H1 (cell line): Measurements from ENCODE around the gene OS9. TPM values are rescaled to one million over a fixed set of nuclear protein-coding genes. Genes with fewer than 3 reads are reported as not detected.

Source experiments
- CTCF ChIA-PET: fragments of 300-600 bp; sonication (Branson Sonifier 250); formaldehyde crosslinking; loops from one replicate; lab custom pipeline; 2021; ENCODE audit not compliant: partially characterized antibody; lab: Charles Lee
- POLR2A ChIA-PET: fragments of 300-600 bp; sonication (Branson Sonifier 250); formaldehyde crosslinking; loops from one replicate; lab custom pipeline; 2021; ENCODE audit warnings: inconsistent platforms; ENCODE audit not compliant: partially characterized antibody; lab: Charles Lee
- DNase-seq, 2 experiments: peaks; one replicate each; pipeline versions ENCODE4 v3.0.0 to v3.0.0-alpha.2; 2010 to 2022; ENCODE audit warnings: low spot score in 2 of 2, low read depth in 1 of 2, mixed read lengths in 1 of 2
- FAIRE-seq: peaks from 2 replicates; lab custom pipeline; 2011; peaks lifted over from hg19 to GRCh38; lab: Jason Lieb, UNC
- H2AFZ ChIP-seq: 2 replicates; pipeline ENCODE4 v1.8.1; 2012; ENCODE audit warnings: low read length, inconsistent platforms
- H2AK5ac ChIP-seq: 2 replicates; pipeline ENCODE4 v1.6.1; 2013; ENCODE audit warnings: low read depth, low read length
- H2BK120ac ChIP-seq: replicated peaks from 2 replicates; pipeline ENCODE3; 2013; ENCODE audit warnings: low read depth, low read length, inconsistent platforms
- H2BK12ac ChIP-seq: 2 replicates; pipeline ENCODE4 v1.6.1; 2013; ENCODE audit warnings: low read depth, low read length
- H2BK15ac ChIP-seq: 2 replicates; pipeline ENCODE4 v1.6.1; 2013; ENCODE audit warnings: low read length
- H2BK20ac ChIP-seq: 2 replicates; pipeline ENCODE4 v1.6.1; 2013; ENCODE audit warnings: low read length
- H2BK5ac ChIP-seq: 2 replicates; pipeline ENCODE4 v1.6.1; 2013; ENCODE audit warnings: low read depth, low read length
- H3K14ac ChIP-seq: 2 replicates; pipeline ENCODE4 v1.6.1; 2013; ENCODE audit warnings: inconsistent platforms; ENCODE audit not compliant: insufficient read length
- H3K18ac ChIP-seq: 2 replicates; pipeline ENCODE4 v1.6.1; 2013; ENCODE audit warnings: low read length; ENCODE audit errors: extremely low read depth
- H3K23ac ChIP-seq: 2 replicates; pipeline ENCODE4 v1.6.1; 2013; ENCODE audit warnings: inconsistent platforms; ENCODE audit not compliant: insufficient read length
- H3K23me2 ChIP-seq: 2 replicates; pipeline ENCODE4 v1.6.1; 2013; ENCODE audit warnings: low read depth, low read length
- H3K27ac ChIP-seq: 2 replicates; pipeline ENCODE4 v1.6.1; 2011; ENCODE audit warnings: low read depth, low read length, inconsistent platforms
- H3K27me3 ChIP-seq, 4 experiments: replicated peaks in 1 of 4; 1 replicate in 1 of 4; 2 replicates in 3 of 4; pipeline versions ENCODE4 v1.6.1 to v1.8.1; 2011 to 2013; ENCODE audit warnings: low read length in 3 of 4, mild to moderate bottlenecking in 3 of 4, inconsistent platforms in 2 of 4, mixed read lengths in 2 of 4, moderate library complexity in 1 of 4; ENCODE audit not compliant: control insufficient read depth in 3 of 4, insufficient read depth in 3 of 4; ENCODE audit errors: extremely low read depth in 1 of 4
- H3K36me3 ChIP-seq, 4 experiments: 2 replicates each; pipeline versions ENCODE4 v1.6.1 to v1.8.1; 2011 to 2013; ENCODE audit warnings: mild to moderate bottlenecking in 4 of 4, low read length in 3 of 4, moderate library complexity in 2 of 4, control low read depth in 1 of 4, inconsistent platforms in 1 of 4; ENCODE audit not compliant: insufficient read depth in 4 of 4, control insufficient read depth in 2 of 4
- H3K4ac ChIP-seq: replicated peaks from 2 replicates; pipeline ENCODE3; 2013; ENCODE audit warnings: low read length, low read depth, mixed read lengths, inconsistent platforms; ENCODE audit not compliant: insufficient read length
- H3K4me1 ChIP-seq, 4 experiments: replicated peaks in 1 of 4; 1 replicate in 1 of 4; 2 replicates in 3 of 4; pipeline versions ENCODE4 v1.6.1 to v1.8.1; 2011 to 2013; ENCODE audit warnings: low read length in 3 of 4, inconsistent platforms in 2 of 4, mixed read lengths in 1 of 4; ENCODE audit not compliant: insufficient read depth in 4 of 4, control insufficient read depth in 3 of 4
- H3K4me2 ChIP-seq, 2 experiments: 2 replicates each; pipeline versions ENCODE4 v1.6.1 to v1.8.1; 2011 to 2013; ENCODE audit warnings: low read depth in 2 of 2, low read length in 2 of 2, control low read depth in 1 of 2, inconsistent platforms in 1 of 2, mild to moderate bottlenecking in 1 of 2; ENCODE audit not compliant: insufficient read depth in 1 of 2
- H3K4me3 ChIP-seq, 4 experiments: fragments of 200-600, 300-600 bp in 1 of 4; sonication (generic), shearing (Covaris generic), sonication (Bioruptor Twin) in 1 of 4; 2 replicates each; pipeline versions ENCODE4 v1.5.1 to v1.8.1; 2011 to 2016; ENCODE audit warnings: low read length in 4 of 4, low read depth in 3 of 4, control low read depth in 2 of 4, inconsistent platforms in 2 of 4, mild to moderate bottlenecking in 2 of 4, mixed read lengths in 1 of 4, moderate library complexity in 1 of 4; ENCODE audit not compliant: insufficient read depth in 2 of 4; ENCODE audit errors: extremely low read depth in 1 of 4
- H3K56ac ChIP-seq: replicated peaks from 2 replicates; pipeline ENCODE3; 2013; ENCODE audit warnings: low read depth, mild to moderate bottlenecking, mixed read lengths, low read length, inconsistent platforms; ENCODE audit not compliant: insufficient read length
- H3K79me1 ChIP-seq: 2 replicates; pipeline ENCODE4 v1.6.1; 2013; ENCODE audit warnings: low read depth, low read length, control low read depth
- H3K79me2 ChIP-seq, 2 experiments: 2 replicates each; pipeline versions ENCODE4 v1.6.1 to v1.8.1; 2012 to 2013; ENCODE audit warnings: low read length in 2 of 2, mild to moderate bottlenecking in 2 of 2, inconsistent platforms in 1 of 2; ENCODE audit not compliant: insufficient read depth in 2 of 2, control insufficient read depth in 1 of 2
- H3K9ac ChIP-seq, 4 experiments: replicated peaks in 1 of 4; 1 replicate in 1 of 4; 2 replicates in 3 of 4; pipeline versions ENCODE4 v1.6.1 to v1.8.1; 2011 to 2013; ENCODE audit warnings: low read depth in 3 of 4, low read length in 3 of 4, control low read depth in 2 of 4, mild to moderate bottlenecking in 2 of 4, moderate library complexity in 2 of 4, inconsistent platforms in 1 of 4; ENCODE audit errors: extremely low read depth in 1 of 4
- H3K9me3 ChIP-seq, 2 experiments: 2 replicates each; pipeline versions ENCODE4 v1.6.1 to v1.8.1; 2012 to 2013; ENCODE audit warnings: mild to moderate bottlenecking in 2 of 2, moderate library complexity in 2 of 2, control low read depth in 1 of 2, inconsistent platforms in 1 of 2, low read depth in 1 of 2, low read length in 1 of 2, mixed read lengths in 1 of 2; ENCODE audit not compliant: insufficient read depth in 2 of 2
- H4K20me1 ChIP-seq, 2 experiments: replicated peaks in 1 of 2; 2 replicates each; pipeline versions ENCODE3 to v1.8.1; 2011 to 2013; ENCODE audit warnings: inconsistent platforms in 2 of 2, low read length in 2 of 2, mild to moderate bottlenecking in 1 of 2; ENCODE audit not compliant: insufficient read depth in 2 of 2, control insufficient read depth in 1 of 2
- H4K5ac ChIP-seq: 2 replicates; pipeline ENCODE4 v1.6.1; 2013; ENCODE audit warnings: low read length, low read depth, mixed read lengths, inconsistent platforms; ENCODE audit not compliant: insufficient read length
- H4K8ac ChIP-seq: 2 replicates; pipeline ENCODE4 v1.8.0; 2013; ENCODE audit warnings: mild to moderate bottlenecking, moderate library complexity, low read length, inconsistent platforms; ENCODE audit not compliant: insufficient read depth; ENCODE audit errors: extremely low read depth
- H4K91ac ChIP-seq: replicated peaks from 2 replicates; pipeline ENCODE3; 2013; ENCODE audit warnings: low read length, mixed read lengths, inconsistent platforms; ENCODE audit not compliant: insufficient read length
- BRCA1 ChIP-seq: IDR thresholded peaks from 2 replicates; pipeline ENCODE4 v1.6.1; 2012; ENCODE audit warnings: low read depth, low read length, improper control_type of control experiment
- CHD1 ChIP-seq: IDR thresholded peaks from 2 replicates; pipeline ENCODE4 v1.6.1; 2012; ENCODE audit warnings: low read depth, low read length, improper control_type of control experiment
- CTBP2 ChIP-seq: IDR thresholded peaks from 2 replicates; pipeline ENCODE4 v1.7.0; 2011; ENCODE audit warnings: borderline replicate concordance, mild to moderate bottlenecking, moderate library complexity, mixed read lengths, low read length; ENCODE audit not compliant: insufficient read depth, insufficient read length
- EGR1 ChIP-seq: IDR thresholded peaks from 2 replicates; pipeline ENCODE4 v1.6.1; 2011; ENCODE audit warnings: low read depth, low read length, borderline replicate concordance
- HDAC2 ChIP-seq, 2 experiments: fragments of 300-600 bp in 1 of 2; sonication (generic) in 1 of 2; IDR thresholded peaks; 2 replicates each; pipeline ENCODE4 v1.6.1; 2011 to 2012; ENCODE audit warnings: low read depth in 2 of 2, low read length in 2 of 2, mild to moderate bottlenecking in 2 of 2, moderate library complexity in 2 of 2, borderline replicate concordance in 1 of 2, inconsistent platforms in 1 of 2
- MAFK ChIP-seq: IDR thresholded peaks from 2 replicates; pipeline ENCODE4 v1.6.1; 2012; ENCODE audit warnings: low read depth, mild to moderate bottlenecking, improper control_type of control experiment, low read length
- POU5F1 ChIP-seq: IDR thresholded peaks from 2 replicates; pipeline ENCODE4 v1.6.1; 2011; ENCODE audit warnings: low read depth, mild to moderate bottlenecking, low read length, moderate library complexity
- SAP30 ChIP-seq: fragments of 300-600 bp; sonication (generic); IDR thresholded peaks from 2 replicates; pipeline ENCODE4 v1.7.1; 2012; ENCODE audit warnings: low read length, moderate library complexity, mild to moderate bottlenecking, inconsistent platforms; ENCODE audit not compliant: insufficient read depth, insufficient replicate concordance
- SIN3A ChIP-seq, 2 experiments: IDR thresholded peaks in 1 of 2; conservative IDR thresholded peaks in 1 of 2; 2 replicates each; pipeline ENCODE4 v1.6.1; 2011 to 2012; ENCODE audit warnings: low read length in 2 of 2, improper control_type of control experiment in 1 of 2, low read depth in 1 of 2, mild to moderate bottlenecking in 1 of 2
- SIX5 ChIP-seq: IDR thresholded peaks from 2 replicates; pipeline ENCODE4 v1.6.1; 2011; ENCODE audit warnings: mild to moderate bottlenecking, low read depth, low read length
- SRF ChIP-seq: IDR thresholded peaks from 2 replicates; pipeline ENCODE4 v1.6.1; 2011; ENCODE audit warnings: mild to moderate bottlenecking, low read depth, low read length, moderate library complexity
- TCF12 ChIP-seq: IDR thresholded peaks from 2 replicates; pipeline ENCODE4 v1.6.1; 2011; ENCODE audit warnings: low read depth, mild to moderate bottlenecking, low read length
- TEAD4 ChIP-seq: IDR thresholded peaks from 2 replicates; pipeline ENCODE4 v1.6.1; 2012; ENCODE audit warnings: low read depth, low read length, inconsistent platforms, mixed read lengths
- WGBS, 2 experiments: shearing (Covaris generic) in 1 of 2; methylation state at CpG; one replicate each; pipeline versions ENCODE4 v1.1.6 to v1.1.7; 2013 to 2015; ENCODE audit warnings: low lambda C conversion rate in 2 of 2, mixed read lengths in 2 of 2, inconsistent platforms in 1 of 2, low coverage in 1 of 2, missing lambda C conversion rate in 1 of 2; ENCODE audit not compliant: insufficient replicate concordance in 2 of 2, insufficient coverage in 1 of 2, insufficient read length in 1 of 2; ENCODE audit errors: extremely low coverage in 1 of 2, missing lambda C conversion rate in 1 of 2; 5-methylcytosine and 5-hydroxymethylcytosine counted together
- polyA plus RNA-seq, 7 experiments: library from polyadenylated mRNA; depleted of rRNA in 3 of 7; stranded (reverse) in 5 of 7; unstranded in 2 of 7; fragments of >200 nt in 5 of 7; fragments of 200-250 nt in 2 of 7; gene quantifications; 1 replicate in 5 of 7; 2 replicates in 1 of 7; 4 replicates in 1 of 7; pipeline versions ENCODE4 v1.2.1 to v1.2.3, GENCODE V29; 2011 to 2013; ENCODE audit warnings: missing spikeins in 2 of 7, mixed read lengths in 2 of 7
- total RNA-seq: library from RNA; stranded (reverse); fragmentation: NEBNext Ultra II Directional; extraction: Animal tissue kit (Norgen Biotek cat#: 25700); gene quantifications from 2 replicates; pipeline ENCODE4 v1.2.1, GENCODE V29; 2021

OS9 gene
- total and polyA plus RNA-seq, 2 of the 8 experiments (the other 6 are each of a cell fraction or from before 2014, with no cell fraction given) = 71.0 to 108 TPM

- Histone ChIP-seq H3K56ac (no peak overlapping the region), H3K27ac (no peak overlapping the region), H2AFZ (no peak overlapping the region), H3K79me1 (no peaks in the 10 kb centered on the region), H3K23ac (no peak overlapping the region), H3K4me3 (no peak overlapping the region), H4K20me1 (no peaks in the 10 kb centered on the region), H3K9ac (no peak overlapping the region), H3K4me1 (no peaks in the 10 kb centered on the region), H4K91ac (no peak overlapping the region), H4K5ac (no peak overlapping the region), H2BK120ac (no peak overlapping the region), H2BK15ac (no peak overlapping the region), H3K23me2 (peaks cover 4% of the 10 kb centered on the region; the same call in 1 of the 2 replicates), H2BK5ac (no peak overlapping the region; the same call in 1 of the 2 replicates), H3K4ac (no peak overlapping the region), H3K9me3 (no peaks in the 10 kb centered on the region), H3K79me2 (no peaks in the 10 kb centered on the region), H3K4me2 (no peak overlapping the region), H3K18ac (no peak overlapping the region), H2BK12ac (no peak overlapping the region), H3K14ac (no peak overlapping the region), H3K27me3 (no peaks in the 10 kb centered on the region), H2AK5ac (no peak overlapping the region), H2BK20ac (no peak overlapping the region), H3K36me3 (peaks cover 0 to 4% (median 2%) of the 10 kb centered on the region in 4 experiments; a peak in 4 of 8 replicates), H4K8ac (no peak overlapping the region)
- FAIRE-seq (no peak), DNase-seq (no peak)
- ChIA-PET POLR2A (no interaction called here), CTCF (no interaction called here)
- 89% methylated on average over 2 of the region's 2 CpGs; no CpG with 5 or more reads in 1 of the 2 experiments for WGBS, 2 experiments
- TF ChIP-seq HDAC2 (IDR thresholded peaks at IDR 0.05; ENCODE audit: borderline replicate concordance in 1 of 2, low read depth in 2 of 2, low read length in 2 of 2) (no peak), MAFK (no peak), SIX5 (no peak), SRF (no peak), EGR1 (no peak), CTBP2 (no peak), TCF12 (no peak), TEAD4 (no peak), CHD1 (no peak), SIN3A (conservative IDR thresholded peaks at IDR 0.05 in 1 of 2, IDR thresholded peaks at IDR 0.05 in 1 of 2; ENCODE audit: low read depth in 1 of 2, low read length in 2 of 2) (no peak), SAP30 (no peak), POU5F1 (no peak), BRCA1 (no peak)
Observed at GRCh38 chr12:57700317-57700716, 6.4 kb downstream of the OS9 start.
